Mammary epithelial cell (primary cell): ENCODE measurements around the gene UBE2F.

ENCODE experiments used
- CTCF ChIP-seq, 2 donors: IDR thresholded peaks in 1 of 2; conservative IDR thresholded peaks in 1 of 2; 2 replicates each; pipeline ENCODE4 v1.5.1; 2011 to 2012; ENCODE audit warnings: inconsistent platforms in 2 of 2, low read length in 2 of 2, mild to moderate bottlenecking in 2 of 2, control low read depth in 1 of 2, low read depth in 1 of 2; ENCODE audit not compliant: insufficient read depth in 1 of 2; ENCODE audit errors: extremely low read depth in 1 of 2
- EZH2 ChIP-seq: IDR thresholded peaks from 2 replicates; pipeline ENCODE4 v1.6.1; 2012; ENCODE audit warnings: low read length, inconsistent platforms, borderline replicate concordance

- TF ChIP-seq CTCF (conservative IDR thresholded peaks at IDR 0.05 in 1 of 2, IDR thresholded peaks at IDR 0.05 in 1 of 2; ENCODE audit: extremely low read depth in 1 of 2, insufficient read depth in 1 of 2, low read depth in 1 of 2, low read length in 2 of 2) (no peak), EZH2 (no peak)
Measured at GRCh38 chr2:237920673-237921072, 46.1 kb upstream of the UBE2F start.
